Activated naive CD8-positive, alpha-beta T cell treated with anti-CD3 and anti-CD28 coated beads for 36 hours (primary cell): ENCODE data around the gene AFTPH. TPM values are rescaled to one million over a fixed set of nuclear protein-coding genes. Genes with fewer than 3 reads are reported as not detected.

Experiments
- DNase-seq: peaks from one replicate; pipeline ENCODE4 v3.0.0; 2021
- H3K27ac Mint-ChIP-seq: one replicate; pipeline ENCODE4 v1.8.0; 2022; ENCODE audit warnings: mild to moderate bottlenecking, moderate library complexity, mixed read lengths
- H3K27me3 Mint-ChIP-seq: one replicate; pipeline ENCODE4 v1.8.0; 2022; ENCODE audit warnings: mild to moderate bottlenecking, mixed read lengths
- H3K36me3 Mint-ChIP-seq: one replicate; pipeline ENCODE4 v1.8.0; 2021; ENCODE audit warnings: mild to moderate bottlenecking, mixed read lengths
- H3K4me1 Mint-ChIP-seq: one replicate; pipeline ENCODE4 v1.8.0; 2021; ENCODE audit warnings: mixed read lengths
- H3K4me3 Mint-ChIP-seq: one replicate; pipeline ENCODE4 v1.8.0; 2022; ENCODE audit warnings: mild to moderate bottlenecking, moderate library complexity, mixed read lengths
- H3K9me3 Mint-ChIP-seq: one replicate; pipeline ENCODE4 v1.8.0; 2022; ENCODE audit warnings: mixed read lengths
- total RNA-seq, 2 experiments: library from RNA; stranded (reverse); gene quantifications; one replicate each; pipeline ENCODE4 v1.2.3, GENCODE V29; 2021

Gene AFTPH
- total RNA-seq: 10 to 100 TPM; 36.5 to 36.7 TPM

GRCh38 chr2:64523666-64524603, at the start of gene AFTPH:
Gene AFTPH, plus strand, starts transcription at chr2:64524328. Its CDS starts 27,147 bp downstream, at chr2:64551475.
- Mint-ChIP-seq H3K9me3 (no peaks in the 10 kb centered on the region), H3K4me1 (peaks cover 32% of the 10 kb centered on the region), H3K27ac (peak within 1 kb of the TSS; percentile 100), H3K27me3 (no peaks in the 10 kb centered on the region), H3K36me3 (peaks cover 8% of the 10 kb centered on the region), H3K4me3 (peak within 1 kb of the TSS; percentile 99)
- DNase-seq: peak; percentile 99

- no peaks in the 10 kb centered on the region for H3K9me3 Mint-ChIP-seq
- H3K36me3 Mint-ChIP-seq: no peaks in the 10 kb centered on the region
- peaks cover 5% of the 10 kb centered on the region for H3K27me3 Mint-ChIP-seq
- peaks cover 20% of the 10 kb centered on the region for H3K4me1 Mint-ChIP-seq
- no peak for DNase-seq
- H3K4me3 Mint-ChIP-seq: no peak overlapping the region
- H3K27ac Mint-ChIP-seq: no peak overlapping the region
Measured at GRCh38 chr2:64474636-64475035, 49.5 kb upstream of the AFTPH start.

GRCh38 chr2:64477037-64477436, 47.1 kb upstream of the AFTPH start:
- Mint-ChIP-seq H3K4me3 (no peak overlapping the region), H3K36me3 (no peaks in the 10 kb centered on the region), H3K27ac (no peak overlapping the region), H3K4me1 (peaks cover 23% of the 10 kb centered on the region), H3K27me3 (peaks cover 5% of the 10 kb centered on the region), H3K9me3 (no peaks in the 10 kb centered on the region)
- no peak for DNase-seq

- Mint-ChIP-seq H3K27me3 (peaks cover 5% of the 10 kb centered on the region), H3K4me3 (no peak overlapping the region), H3K9me3 (no peaks in the 10 kb centered on the region), H3K36me3 (no peaks in the 10 kb centered on the region), H3K4me1 (peaks cover 23% of the 10 kb centered on the region), H3K27ac (no peak overlapping the region)
- DNase-seq: no peak
Measured at GRCh38 chr2:64477979-64478378, 46.1 kb upstream of the AFTPH start.

- no peaks in the 10 kb centered on the region for H3K9me3 Mint-ChIP-seq
- peaks cover 5% of the 10 kb centered on the region for H3K27me3 Mint-ChIP-seq
- peaks cover 23% of the 10 kb centered on the region for H3K4me1 Mint-ChIP-seq
- peak overlapping the region; percentile 59 for H3K27ac Mint-ChIP-seq
- H3K4me3 Mint-ChIP-seq: no peak overlapping the region
- DNase-seq: peak; percentile 40
- H3K36me3 Mint-ChIP-seq: no peaks in the 10 kb centered on the region
Measured at GRCh38 chr2:64478502-64479230, 45.5 kb upstream of the AFTPH start.

GRCh38 chr2:64479259-64480117, 44.6 kb upstream of the AFTPH start:
- Mint-ChIP-seq H3K9me3 (no peaks in the 10 kb centered on the region), H3K36me3 (no peaks in the 10 kb centered on the region), H3K4me3 (no peak overlapping the region), H3K27me3 (peaks cover 5% of the 10 kb centered on the region), H3K27ac (peak overlapping the region; percentile 59), H3K4me1 (peaks cover 18% of the 10 kb centered on the region)
- no peak for DNase-seq

GRCh38 chr2:64481665-64482064, 42.5 kb upstream of the AFTPH start:
- no peak overlapping the region for H3K4me3 Mint-ChIP-seq
- H3K9me3 Mint-ChIP-seq: no peaks in the 10 kb centered on the region
- H3K27ac Mint-ChIP-seq: no peak overlapping the region
- H3K36me3 Mint-ChIP-seq: no peaks in the 10 kb centered on the region
- H3K4me1 Mint-ChIP-seq: peaks cover 18% of the 10 kb centered on the region
- DNase-seq: no peak
- H3K27me3 Mint-ChIP-seq: peaks cover 4% of the 10 kb centered on the region

- no peak overlapping the region for H3K4me3 Mint-ChIP-seq
- no peak for DNase-seq
- no peak overlapping the region for H3K27ac Mint-ChIP-seq
- H3K4me1 Mint-ChIP-seq: peaks cover 18% of the 10 kb centered on the region
- H3K27me3 Mint-ChIP-seq: peaks cover 8% of the 10 kb centered on the region
- H3K36me3 Mint-ChIP-seq: no peaks in the 10 kb centered on the region
- no peaks in the 10 kb centered on the region for H3K9me3 Mint-ChIP-seq
Measured at GRCh38 chr2:64482243-64482642, 41.9 kb upstream of the AFTPH start.

GRCh38 chr2:64482765-64483504, 41.2 kb upstream of the AFTPH start:
- Mint-ChIP-seq H3K4me3 (no peak overlapping the region), H3K36me3 (no peaks in the 10 kb centered on the region), H3K27ac (no peak overlapping the region), H3K9me3 (no peaks in the 10 kb centered on the region), H3K27me3 (peaks cover 8% of the 10 kb centered on the region), H3K4me1 (peaks cover 18% of the 10 kb centered on the region)
- no peak for DNase-seq

- Mint-ChIP-seq H3K4me1 (peaks cover 7% of the 10 kb centered on the region), H3K27ac (no peak overlapping the region), H3K36me3 (no peaks in the 10 kb centered on the region), H3K27me3 (peaks cover 8% of the 10 kb centered on the region), H3K9me3 (no peaks in the 10 kb centered on the region), H3K4me3 (no peak overlapping the region)
- no peak for DNase-seq
Measured at GRCh38 chr2:64485331-64485730, 38.8 kb upstream of the AFTPH start.

- DNase-seq: no peak
- peaks cover 8% of the 10 kb centered on the region for H3K27me3 Mint-ChIP-seq
- no peak overlapping the region for H3K27ac Mint-ChIP-seq
- H3K9me3 Mint-ChIP-seq: no peaks in the 10 kb centered on the region
- H3K4me3 Mint-ChIP-seq: no peak overlapping the region
- no peaks in the 10 kb centered on the region for H3K36me3 Mint-ChIP-seq
- peaks cover 7% of the 10 kb centered on the region for H3K4me1 Mint-ChIP-seq
Measured at GRCh38 chr2:64485961-64486360, 38.2 kb upstream of the AFTPH start.

GRCh38 chr2:64487256-64488049, 36.7 kb upstream of the AFTPH start:
- Mint-ChIP-seq H3K27me3 (peaks cover 8% of the 10 kb centered on the region), H3K27ac (no peak overlapping the region), H3K9me3 (no peaks in the 10 kb centered on the region), H3K4me3 (no peak overlapping the region), H3K4me1 (peaks cover 7% of the 10 kb centered on the region), H3K36me3 (no peaks in the 10 kb centered on the region)
- no peak for DNase-seq

- DNase-seq: peak; percentile 70
- Mint-ChIP-seq H3K36me3 (no peaks in the 10 kb centered on the region), H3K4me3 (no peak overlapping the region), H3K27ac (no peak overlapping the region), H3K4me1 (peaks cover 7% of the 10 kb centered on the region), H3K27me3 (peaks cover 8% of the 10 kb centered on the region), H3K9me3 (no peaks in the 10 kb centered on the region)
Measured at GRCh38 chr2:64488050-64488974, 35.8 kb upstream of the AFTPH start.
